H1 (cell line): ENCODE measurements around the gene DRC1. TPM values are rescaled to one million over a fixed set of nuclear protein-coding genes. Genes with fewer than 3 reads are reported as not detected.

ENCODE experiments used
- BCL11A ChIP-seq, 2 experiments: IDR thresholded peaks; one replicate each; pipeline ENCODE4 v1.6.1; 2011; ENCODE audit warnings: low read depth in 2 of 2, low read length in 2 of 2, mild to moderate bottlenecking in 2 of 2
- BRCA1 ChIP-seq: IDR thresholded peaks from 2 replicates; pipeline ENCODE4 v1.6.1; 2012; ENCODE audit warnings: low read depth, low read length, improper control_type of control experiment
- CBX5 ChIP-seq: fragments of 300-800, 300-1000 bp; sonication (generic); IDR thresholded peaks from 2 replicates; pipeline ENCODE4 v1.7.1; 2016; ENCODE audit warnings: antibody characterized with exemption, low read length, low read depth
- CREB1 ChIP-seq: IDR thresholded peaks from 2 replicates; pipeline ENCODE4 v1.6.1; 2012; ENCODE audit warnings: inconsistent platforms
- EP300 ChIP-seq, 2 experiments: IDR thresholded peaks; 1 replicate in 1 of 2; 2 replicates in 1 of 2; pipeline ENCODE4 v1.6.1; 2011 to 2012; ENCODE audit warnings: low read depth in 2 of 2, low read length in 2 of 2, mild to moderate bottlenecking in 2 of 2, borderline replicate concordance in 1 of 2, inconsistent platforms in 1 of 2, moderate library complexity in 1 of 2
- KDM5A ChIP-seq: fragments of 200-600 bp; IDR thresholded peaks from 2 replicates; pipeline ENCODE4 v1.7.1; 2012; ENCODE audit warnings: mild to moderate bottlenecking, low read length, inconsistent platforms, mixed read lengths
- NRF1 ChIP-seq: IDR thresholded peaks from 2 replicates; pipeline ENCODE4 v1.6.1; 2011; ENCODE audit warnings: mild to moderate bottlenecking, low read depth, low read length, improper control_type of control experiment
- POLR2A ChIP-seq, 2 experiments: IDR thresholded peaks; 1 replicate in 1 of 2; 2 replicates in 1 of 2; pipeline ENCODE4 v1.6.1; 2011; ENCODE audit warnings: low read depth in 2 of 2, low read length in 2 of 2, mild to moderate bottlenecking in 2 of 2; ENCODE audit errors: control extremely low read depth in 1 of 2
- RBBP5 ChIP-seq: IDR thresholded peaks from 2 replicates; pipeline ENCODE4 v1.7.1; 2012; ENCODE audit warnings: low read depth, mild to moderate bottlenecking, inconsistent platforms, low read length, moderate library complexity, borderline replicate concordance
- SIN3A ChIP-seq, 2 experiments: IDR thresholded peaks in 1 of 2; conservative IDR thresholded peaks in 1 of 2; 2 replicates each; pipeline ENCODE4 v1.6.1; 2011 to 2012; ENCODE audit warnings: low read length in 2 of 2, improper control_type of control experiment in 1 of 2, low read depth in 1 of 2, mild to moderate bottlenecking in 1 of 2
- SP1 ChIP-seq: IDR thresholded peaks from 2 replicates; pipeline ENCODE4 v1.6.1; 2011; ENCODE audit warnings: low read depth, low read length
- TAF1 ChIP-seq: IDR thresholded peaks from 2 replicates; pipeline ENCODE4 v1.6.1; 2011; ENCODE audit warnings: mild to moderate bottlenecking, low read depth, low read length
- YY1 ChIP-seq: IDR thresholded peaks from 2 replicates; pipeline ENCODE4 v1.6.1; 2011; ENCODE audit warnings: low read depth, mild to moderate bottlenecking, low read length
- polyA plus RNA-seq, 7 experiments: library from polyadenylated mRNA; depleted of rRNA in 3 of 7; stranded (reverse) in 5 of 7; unstranded in 2 of 7; fragments of >200 nt in 5 of 7; fragments of 200-250 nt in 2 of 7; gene quantifications; 1 replicate in 5 of 7; 2 replicates in 1 of 7; 4 replicates in 1 of 7; pipeline versions ENCODE4 v1.2.1 to v1.2.3, GENCODE V29; 2011 to 2013; ENCODE audit warnings: missing spikeins in 2 of 7, mixed read lengths in 2 of 7
- total RNA-seq: library from RNA; stranded (reverse); fragmentation: NEBNext Ultra II Directional; extraction: Animal tissue kit (Norgen Biotek cat#: 25700); gene quantifications from 2 replicates; pipeline ENCODE4 v1.2.1, GENCODE V29; 2021
- TF ChIP-seq, protein P1 (sequence below): IDR thresholded peaks from 2 replicates; pipeline ENCODE4 v1.6.1; 2012; ENCODE audit warnings: inconsistent platforms

The DRC1 gene
- total and polyA plus RNA-seq, 2 of the 8 experiments (the other 6 are each of a cell fraction or from before 2014, with no cell fraction given) = 0.08 TPM; not detected in 1

- TF ChIP-seq YY1 = no peak
- no peak for TF ChIP-seq CREB1
- TF ChIP-seq EP300 (IDR thresholded peaks at IDR 0.05; ENCODE audit: borderline replicate concordance in 1 of 2, low read depth in 2 of 2, low read length in 2 of 2) = no peak
- TF ChIP-seq KDM5A = no peak
- TF ChIP-seq TAF1 = peak; percentile 61; the same call in 1 of the 2 replicates
- no peak for TF ChIP-seq BCL11A (IDR thresholded peaks at IDR 0.05; ENCODE audit: low read depth in 2 of 2, low read length in 2 of 2)
- TF ChIP-seq BRCA1 = no peak
- TF ChIP-seq SIN3A (conservative IDR thresholded peaks at IDR 0.05 in 1 of 2, IDR thresholded peaks at IDR 0.05 in 1 of 2; ENCODE audit: low read depth in 1 of 2, low read length in 2 of 2) = no peak
- TF ChIP-seq POLR2A (IDR thresholded peaks at IDR 0.05; ENCODE audit: control extremely low read depth in 1 of 2, low read depth in 2 of 2, low read length in 2 of 2) = peak in 1 of 2 experiments; percentile 43; a peak in 2 of 3 replicates
- no peak for TF ChIP-seq RBBP5
- TF ChIP-seq CBX5 = no peak
- TF ChIP-seq SP1 = no peak
- TF ChIP-seq, protein P1, sequence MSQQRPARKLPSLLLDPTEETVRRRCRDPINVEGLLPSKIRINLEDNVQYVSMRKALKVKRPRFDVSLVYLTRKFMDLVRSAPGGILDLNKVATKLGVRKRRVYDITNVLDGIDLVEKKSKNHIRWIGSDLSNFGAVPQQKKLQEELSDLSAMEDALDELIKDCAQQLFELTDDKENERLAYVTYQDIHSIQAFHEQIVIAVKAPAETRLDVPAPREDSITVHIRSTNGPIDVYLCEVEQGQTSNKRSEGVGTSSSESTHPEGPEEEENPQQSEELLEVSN = peak; percentile 79; the same call in 1 of the 2 replicates
- TF ChIP-seq NRF1 = no peak
Measured at GRCh38 chr2:26463244-26464192, 61.8 kb downstream of the DRC1 start (continued).
